ENCODE measurements around the gene MPP2. TPM values are rescaled to one million over a fixed set of nuclear protein-coding genes. Genes with fewer than 3 reads are reported as not detected.

Gene MPP2
- total and polyA plus RNA-seq, 8 donors = 0.43 to 6.4 (median 1.8) TPM

GRCh38 chr17:43935926-43936261 lies 28.6 kb upstream of the MPP2 start:
- Histone ChIP-seq H3K4me3 (no peak overlapping the region), H3K36me3 (no peaks in the 10 kb centered on the region), H3K27me3 (peaks cover 0 to 68% (median 24%) of the 10 kb centered on the region in 3 donors), H3K9me3 (no peaks in the 10 kb centered on the region), H3K4me1 (peaks cover 8 to 12% (median 11%) of the 10 kb centered on the region in 4 donors), H3K27ac (no peak overlapping the region)
- 78 to 87% (median 85%) methylated on average over 6 of the region's 6 CpGs for WGBS, 5 donors
- DNase-seq = no peak
- TF ChIP-seq CTCF (IDR thresholded peaks at IDR 0.05) (no peak), POLR2AphosphoS5 (IDR thresholded peaks at IDR 0.05) (no peak), POLR2A (IDR thresholded peaks at IDR 0.05) (no peak), EP300 (IDR thresholded peaks at IDR 0.05) (no peak)
- intact Hi-C loops (cut with DNase I; ENCODE audit: low total_unique reads) = no loop called here

- no peak for TF ChIP-seq CTCF (IDR thresholded peaks at IDR 0.05)
- TF ChIP-seq POLR2AphosphoS5 (IDR thresholded peaks at IDR 0.05) = no peak
- no peak for TF ChIP-seq POLR2A (IDR thresholded peaks at IDR 0.05)
- TF ChIP-seq EP300 (IDR thresholded peaks at IDR 0.05) = no peak
- Histone ChIP-seq H3K36me3 (no peaks in the 10 kb centered on the region), H3K4me1 (peaks cover 8 to 12% (median 11%) of the 10 kb centered on the region in 4 donors), H3K4me3 (no peak overlapping the region), H3K27ac (no peak overlapping the region), H3K9me3 (no peaks in the 10 kb centered on the region), H3K27me3 (peaks cover 0 to 68% (median 24%) of the 10 kb centered on the region in 3 donors)
- intact Hi-C loops (cut with DNase I; ENCODE audit: low total_unique reads) = no loop called here
- 83 to 90% (median 87%) methylated on average over 5 of the region's 5 CpGs for WGBS, 5 donors
- DNase-seq = no peak
Observed at GRCh38 chr17:43935204-43935925, 28.0 kb upstream of the MPP2 start.

- 82 to 97% (median 97%) methylated on average over 4 of the region's 4 CpGs for WGBS, 5 donors
- DNase-seq = no peak
- no peak overlapping the region for H3K27ac ChIP-seq
- no peak overlapping the region for H3K4me3 ChIP-seq
- no peaks in the 10 kb centered on the region for H3K36me3 ChIP-seq
- TF ChIP-seq POLR2AphosphoS5 (IDR thresholded peaks at IDR 0.05) (no peak), CTCF (IDR thresholded peaks at IDR 0.05) (no peak), EP300 (IDR thresholded peaks at IDR 0.05) (no peak), POLR2A (IDR thresholded peaks at IDR 0.05) (no peak)
- no peaks in the 10 kb centered on the region for H3K9me3 ChIP-seq
- intact Hi-C loops (cut with DNase I; ENCODE audit: low total_unique reads) = no loop called here
- peaks cover 3 to 4% (median 4%) of the 10 kb centered on the region in 4 donors for H3K4me1 ChIP-seq
- H3K27me3 ChIP-seq = peaks cover 0 to 61% (median 9%) of the 10 kb centered on the region in 3 donors
Observed at GRCh38 chr17:43932923-43933322, 25.6 kb upstream of the MPP2 start.

- Histone ChIP-seq H3K4me3 (no peak overlapping the region), H3K27ac (no peak overlapping the region), H3K27me3 (peaks cover under 1 to 61% (median 11%) of the 10 kb centered on the region in 3 donors), H3K4me1 (peaks cover 0 to 3% (median 2%) of the 10 kb centered on the region in 4 donors), H3K9me3 (no peaks in the 10 kb centered on the region), H3K36me3 (no peaks in the 10 kb centered on the region)
- 91 to 99% (median 96%) methylated on average over 6 to 10 of the region's 10 CpGs for WGBS, 5 donors
- no peak for DNase-seq
- no peak for TF ChIP-seq POLR2AphosphoS5 (IDR thresholded peaks at IDR 0.05)
- no peak for TF ChIP-seq EP300 (IDR thresholded peaks at IDR 0.05)
- no peak for TF ChIP-seq POLR2A (IDR thresholded peaks at IDR 0.05)
- no peak for TF ChIP-seq CTCF (IDR thresholded peaks at IDR 0.05)
- intact Hi-C loops (cut with DNase I; ENCODE audit: low total_unique reads) = no loop called here
Observed at GRCh38 chr17:43932357-43932756, 25.0 kb upstream of the MPP2 start.

Measured in stomach (tissue), 9 donors.